ENCODE data around the gene FAM135A. TPM values are rescaled to one million over a fixed set of nuclear protein-coding genes. Genes with fewer than 3 reads are reported as not detected.

Gene FAM135A
- total and polyA plus RNA-seq, 10 of the 15 experiments (the other 5 are each of a cell fraction or from before 2014, with no cell fraction given) = 3.9 to 24.5 (median 13.7) TPM

GRCh38 chr6:70424291-70424690 lies 11.0 kb downstream of the FAM135A start:
- CTCF ChIA-PET = interaction anchor here (1.0 kb wide), 1 partner anchor 256 kb away, joined by 3 read pairs; no protein-coding TSS in a partner anchor
- POLR2A ChIA-PET = interaction anchor here (0.6 kb wide), 1 partner anchor 1027 kb away, joined by 8 read pairs; no protein-coding TSS in a partner anchor

GRCh38 chr6:70436320-70436719 lies 23.0 kb downstream of the FAM135A start:
- Histone ChIP-seq H3K4me1 (ENCODE audit: control insufficient read depth, insufficient read depth, low read length) (no peaks in the 10 kb centered on the region), H3K4me2 (ENCODE audit: control insufficient read depth, insufficient read depth) (no peak overlapping the region), H3K9me3 (replicated peaks; ENCODE audit: control insufficient read depth, insufficient read depth, low read length) (no peaks in the 10 kb centered on the region; the same call in 2 of the 3 replicates), H3K27ac (ENCODE audit: control insufficient read depth, insufficient read depth) (no peak overlapping the region), H3K79me2 (ENCODE audit: control insufficient read depth, insufficient read depth, low read length) (no peaks in the 10 kb centered on the region), H3K27me3 (replicated peaks in 1 of 2; ENCODE audit: control insufficient read depth in 2 of 2, insufficient read depth in 2 of 2, low read length in 1 of 2) (no peaks in the 10 kb centered on the region), H4K20me1 (ENCODE audit: control insufficient read depth, insufficient read depth) (no peaks in the 10 kb centered on the region), H3K9ac (ENCODE audit: control insufficient read depth, insufficient read depth, low read length) (no peak overlapping the region), H2AFZ (ENCODE audit: control insufficient read depth, low read depth, low read length) (no peak overlapping the region), H3K36me3 (ENCODE audit: control insufficient read depth in 2 of 2, insufficient read depth in 2 of 2, low read length in 1 of 2) (peaks cover 0 to 8% of the 10 kb centered on the region in 2 experiments; a peak in 1 of 4 replicates), H3K4me3 (no peak overlapping the region)
- BruUV-seq (replicated peaks) = no TSS peak
- in situ Hi-C loops (cut with MboI) = no loop called here
- WGBS (ENCODE audit: insufficient coverage, insufficient replicate concordance, low lambda C conversion rate, missing lambda C conversion rate) = 99% methylated on average over 5 of the region's 5 CpGs
- CTCF ChIA-PET = interaction anchor here (0.6 kb wide), 1 partner anchor 24 kb away, joined by 7 read pairs; no protein-coding TSS in a partner anchor
- SMC1A ChIA-PET (ENCODE audit: uncharacterized antibody, unreplicated experiment) = interaction anchor here (0.6 to 1.1 kb wide), 2 partner anchors 15 to 216 kb away, joined by 3 to 4 read pairs; no protein-coding TSS in a partner anchor
- DNase-seq (ENCODE audit: low read depth, low spot score) = no peak
- no peak for ATAC-seq
- intact Hi-C loops (cut with micrococcal nuclease; ENCODE audit: unreplicated experiment) = no loop called here
- POLR2A ChIA-PET = interaction anchor here (1.6 kb wide), 1 partner anchor 18 kb away, joined by 4 read pairs; no protein-coding TSS in a partner anchor
- no peak for FAIRE-seq
- TF ChIP-seq ZNF24 (IDR thresholded peaks at IDR 0.05) (no peak), CHD2 (IDR thresholded peaks at IDR 0.05; ENCODE audit: borderline replicate concordance, low read depth, low read length) (no peak), MLLT1 (IDR thresholded peaks at IDR 0.05) (no peak), YBX1 (IDR thresholded peaks at IDR 0.05) (no peak), MYB (IDR thresholded peaks at IDR 0.05; ENCODE audit: borderline replicate concordance, low read depth, low read length) (no peak), IKZF1 (conservative IDR thresholded peaks at IDR 0.05) (no peak), KLF5 (IDR thresholded peaks at IDR 0.05; ENCODE audit: partially characterized antibody) (no peak), SIX5 (IDR thresholded peaks at IDR 0.05; ENCODE audit: low read depth, low read length, severe bottlenecking) (no peak), GABPA (IDR thresholded peaks at IDR 0.05; ENCODE audit: low read depth) (no peak), GATAD2B (conservative IDR thresholded peaks at IDR 0.05; ENCODE audit: low read depth) (no peak)
- RAD21 ChIA-PET (ENCODE audit: unreplicated experiment) = no interaction called here

More at GRCh38 chr6:70424291-70424690, 11.0 kb downstream of the FAM135A start:
- no peak overlapping the region for H2AFZ ChIP-seq (ENCODE audit: control insufficient read depth, low read depth, low read length)
- no peaks in the 10 kb centered on the region; the same call in 2 of the 3 replicates for H3K9me3 ChIP-seq (replicated peaks; ENCODE audit: control insufficient read depth, insufficient read depth, low read length)
- ChIA-PET SMC1A (ENCODE audit: uncharacterized antibody, unreplicated experiment) (interaction anchor here (0.6 kb wide), 1 partner anchor 31 kb away, joined by 3 read pairs; no protein-coding TSS in a partner anchor), RAD21 (ENCODE audit: unreplicated experiment) (no interaction called here)
- H3K4me2 ChIP-seq (ENCODE audit: control insufficient read depth, insufficient read depth) = no peak overlapping the region
- FAIRE-seq = no peak
- H3K27me3 ChIP-seq (replicated peaks in 1 of 2; ENCODE audit: control insufficient read depth in 2 of 2, insufficient read depth in 2 of 2, low read length in 1 of 2) = no peaks in the 10 kb centered on the region
- DNase-seq (ENCODE audit: low read depth, low spot score) = no peak
- no peak overlapping the region for H3K27ac ChIP-seq (ENCODE audit: control insufficient read depth, insufficient read depth)
- BruUV-seq (replicated peaks) = no TSS peak
- no peaks in the 10 kb centered on the region for H3K4me1 ChIP-seq (ENCODE audit: control insufficient read depth, insufficient read depth, low read length)
- no peak overlapping the region for H3K9ac ChIP-seq (ENCODE audit: control insufficient read depth, insufficient read depth, low read length)
- in situ Hi-C loops (cut with MboI) (no loop called here), intact Hi-C loops (cut with micrococcal nuclease; ENCODE audit: unreplicated experiment) (no loop called here)
- no peak for ATAC-seq
- no peaks in the 10 kb centered on the region for H4K20me1 ChIP-seq (ENCODE audit: control insufficient read depth, insufficient read depth)
- TF ChIP-seq PBX3 (IDR thresholded peaks at IDR 0.05; ENCODE audit: insufficient replicate concordance, low read depth, low read length) (no peak), POU2F2 (IDR thresholded peaks at IDR 0.05; ENCODE audit: borderline replicate concordance, low read depth, low read length) (no peak), NFYA (IDR thresholded peaks at IDR 0.05; ENCODE audit: borderline replicate concordance, low read depth, low read length) (no peak)
- peaks cover 0 to 7% of the 10 kb centered on the region in 2 experiments; a peak in 1 of 4 replicates for H3K36me3 ChIP-seq (ENCODE audit: control insufficient read depth in 2 of 2, insufficient read depth in 2 of 2, low read length in 1 of 2)
- H3K4me3 ChIP-seq = no peak overlapping the region
- WGBS (ENCODE audit: insufficient coverage, insufficient replicate concordance, low lambda C conversion rate, missing lambda C conversion rate) = 100% methylated on average over 3 of the region's 3 CpGs
- peaks cover 15% of the 10 kb centered on the region for H3K79me2 ChIP-seq (ENCODE audit: control insufficient read depth, insufficient read depth, low read length)

Measured in GM12878 (cell line).